ENCODE results near the gene SNX5. TPM values are rescaled to one million over a fixed set of nuclear protein-coding genes. Genes with fewer than 3 reads are reported as not detected.

The SNX5 gene
- total and polyA plus RNA-seq, 2 of the 13 experiments (the other 11 are each of a cell fraction or from before 2014, with no cell fraction given): 664 to 1,040 TPM

DNA sequence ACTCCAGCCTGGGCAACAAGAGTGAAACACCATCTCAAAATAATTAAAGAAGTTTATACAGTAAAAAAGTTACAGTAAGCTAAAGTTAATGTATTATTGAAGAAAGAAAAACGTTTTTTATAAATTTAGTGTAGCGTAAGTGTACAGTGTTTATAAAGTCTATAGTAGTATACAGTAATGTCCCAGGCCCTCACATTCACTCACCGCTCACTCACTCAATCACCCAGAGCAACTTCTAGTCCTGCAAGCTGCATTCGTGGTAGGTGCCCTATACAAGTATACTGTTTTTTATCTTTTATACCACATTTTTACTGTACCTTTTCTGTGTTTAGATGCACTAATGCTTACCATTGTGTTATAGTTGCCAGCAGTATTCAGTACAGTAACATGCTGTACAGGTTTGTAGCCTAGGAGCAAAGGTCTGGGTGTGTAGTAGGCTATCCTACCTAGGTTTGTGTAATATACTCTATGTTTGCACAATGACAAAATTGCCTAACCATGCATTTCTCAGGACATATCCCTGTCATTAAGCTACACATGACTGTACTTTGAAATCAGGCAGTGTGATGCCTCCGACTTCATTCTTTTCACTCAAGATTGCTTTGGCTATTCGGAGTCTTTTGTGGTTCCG is 16.9 kb upstream of the SNX5 start (continued):
- TF ChIP-seq HOMEZ (CRISPR knock-in tag; IDR thresholded peaks at IDR 0.05; ENCODE audit: low read depth): peak; percentile 95
- peak; percentile 88 for TF ChIP-seq MED1 (CRISPR knock-in tag; IDR thresholded peaks at IDR 0.05)
- TF ChIP-seq CEBPG (CRISPR knock-in tag; IDR thresholded peaks at IDR 0.05): peak; percentile 100
- TF ChIP-seq, protein P1, sequence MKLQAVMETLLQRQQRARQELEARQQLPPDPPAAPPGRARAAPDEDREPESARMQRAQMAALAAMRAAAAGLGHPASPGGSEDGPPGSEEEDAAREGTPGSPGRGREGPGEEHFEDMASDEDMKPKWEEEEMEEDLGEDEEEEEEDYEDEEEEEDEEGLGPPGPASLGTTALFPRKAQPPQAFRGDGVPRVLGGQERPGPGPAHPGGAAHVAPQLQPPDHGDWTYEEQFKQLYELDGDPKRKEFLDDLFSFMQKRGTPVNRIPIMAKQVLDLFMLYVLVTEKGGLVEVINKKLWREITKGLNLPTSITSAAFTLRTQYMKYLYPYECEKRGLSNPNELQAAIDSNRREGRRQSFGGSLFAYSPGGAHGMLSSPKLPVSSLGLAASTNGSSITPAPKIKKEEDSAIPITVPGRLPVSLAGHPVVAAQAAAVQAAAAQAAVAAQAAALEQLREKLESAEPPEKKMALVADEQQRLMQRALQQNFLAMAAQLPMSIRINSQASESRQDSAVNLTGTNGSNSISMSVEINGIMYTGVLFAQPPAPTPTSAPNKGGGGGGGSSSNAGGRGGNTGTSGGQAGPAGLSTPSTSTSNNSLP (IDR thresholded peaks at IDR 0.05; ENCODE audit: low read depth, low read length): peak; percentile 92
- peak; percentile 75 for TF ChIP-seq TOPORS (CRISPR knock-in tag; IDR thresholded peaks at IDR 0.05)
- peak; percentile 99 for TF ChIP-seq RCOR2 (CRISPR knock-in tag; IDR thresholded peaks at IDR 0.05)
- TF ChIP-seq NFYB (CRISPR knock-in tag; IDR thresholded peaks at IDR 0.05): no peak
- TF ChIP-seq MAFK (conservative IDR thresholded peaks at IDR 0.05 in 1 of 2, IDR thresholded peaks at IDR 0.05 in 1 of 2; ENCODE audit: low read length in 2 of 2): peak; percentile 95 to 97
- TF ChIP-seq MIER2 (CRISPR knock-in tag; IDR thresholded peaks at IDR 0.05): peak; percentile 85
- TF ChIP-seq MEIS1 (CRISPR knock-in tag; IDR thresholded peaks at IDR 0.05; ENCODE audit: borderline replicate concordance): peak; percentile 84; the same call in 1 of the 2 replicates
- peak; percentile 13; the same call in 1 of the 2 replicates for TF ChIP-seq ZNF777 (CRISPR knock-in tag; IDR thresholded peaks at IDR 0.05)
- no peak for TF ChIP-seq TP53 (CRISPR knock-in tag; conservative IDR thresholded peaks at IDR 0.05)
- TF ChIP-seq ZNF597 (CRISPR knock-in tag; IDR thresholded peaks at IDR 0.05): no peak
- TF ChIP-seq HNF4G (IDR thresholded peaks at IDR 0.05; ENCODE audit: borderline replicate concordance, low read depth, low read length): peak; percentile 99
- TF ChIP-seq HNF4G (CRISPR knock-in tag; IDR thresholded peaks at IDR 0.05; ENCODE audit: borderline replicate concordance, low read depth): peak; percentile 75; the same call in 1 of the 2 replicates
- TF ChIP-seq POLR2G (IDR thresholded peaks at IDR 0.05; ENCODE audit: low read depth, low read length): 0 out of 2 replicates have a peak, but pooled peaks have one; percentile 13
- peak; percentile 66; the same call in 1 of the 2 replicates for TF ChIP-seq ZNF574 (CRISPR knock-in tag; IDR thresholded peaks at IDR 0.05)
- TF ChIP-seq SMC3 (IDR thresholded peaks at IDR 0.05; ENCODE audit: low read length): peak; percentile 76
- TF ChIP-seq, protein P2, sequence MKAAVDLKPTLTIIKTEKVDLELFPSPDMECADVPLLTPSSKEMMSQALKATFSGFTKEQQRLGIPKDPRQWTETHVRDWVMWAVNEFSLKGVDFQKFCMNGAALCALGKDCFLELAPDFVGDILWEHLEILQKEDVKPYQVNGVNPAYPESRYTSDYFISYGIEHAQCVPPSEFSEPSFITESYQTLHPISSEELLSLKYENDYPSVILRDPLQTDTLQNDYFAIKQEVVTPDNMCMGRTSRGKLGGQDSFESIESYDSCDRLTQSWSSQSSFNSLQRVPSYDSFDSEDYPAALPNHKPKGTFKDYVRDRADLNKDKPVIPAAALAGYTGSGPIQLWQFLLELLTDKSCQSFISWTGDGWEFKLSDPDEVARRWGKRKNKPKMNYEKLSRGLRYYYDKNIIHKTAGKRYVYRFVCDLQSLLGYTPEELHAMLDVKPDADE (CRISPR knock-in tag; IDR thresholded peaks at IDR 0.05): no peak
- peak; percentile 69; the same call in 1 of the 2 replicates for TF ChIP-seq TBX3 (IDR thresholded peaks at IDR 0.05; ENCODE audit: borderline replicate concordance)
- peak; percentile 73 for TF ChIP-seq CREB1 (IDR thresholded peaks at IDR 0.05)
- TF ChIP-seq CREB1 (CRISPR knock-in tag; IDR thresholded peaks at IDR 0.05): peak; percentile 73
- TF ChIP-seq FOXK2 (IDR thresholded peaks at IDR 0.05): peak; percentile 72; the same call in 1 of the 2 replicates
